PC-3 (cell line): ENCODE results near the gene MARK2.

Source experiments
- EZH2 ChIP-seq: fragments of 300-600 bp; sonication (generic); IDR thresholded peaks from one replicate; pipeline ENCODE4 v1.6.1; 2017; ENCODE audit warnings: antibody characterized with exemption, mild to moderate bottlenecking, low read length; ENCODE audit not compliant: unreplicated experiment
- EZH2phosphoT487 ChIP-seq: fragments of 300-600 bp; sonication (generic); IDR thresholded peaks from 2 replicates; pipeline ENCODE4 v1.6.1; 2018; ENCODE audit warnings: mild to moderate bottlenecking, antibody characterized with exemption, low read length, borderline replicate concordance
- TF ChIP-seq, protein P1 (sequence below): fragments of 300-600 bp; sonication (generic); conservative IDR thresholded peaks from 2 replicates; pipeline ENCODE4 v1.5.1; 2017; ENCODE audit warnings: antibody characterized with exemption, low read depth, mild to moderate bottlenecking, low read length

DNA sequence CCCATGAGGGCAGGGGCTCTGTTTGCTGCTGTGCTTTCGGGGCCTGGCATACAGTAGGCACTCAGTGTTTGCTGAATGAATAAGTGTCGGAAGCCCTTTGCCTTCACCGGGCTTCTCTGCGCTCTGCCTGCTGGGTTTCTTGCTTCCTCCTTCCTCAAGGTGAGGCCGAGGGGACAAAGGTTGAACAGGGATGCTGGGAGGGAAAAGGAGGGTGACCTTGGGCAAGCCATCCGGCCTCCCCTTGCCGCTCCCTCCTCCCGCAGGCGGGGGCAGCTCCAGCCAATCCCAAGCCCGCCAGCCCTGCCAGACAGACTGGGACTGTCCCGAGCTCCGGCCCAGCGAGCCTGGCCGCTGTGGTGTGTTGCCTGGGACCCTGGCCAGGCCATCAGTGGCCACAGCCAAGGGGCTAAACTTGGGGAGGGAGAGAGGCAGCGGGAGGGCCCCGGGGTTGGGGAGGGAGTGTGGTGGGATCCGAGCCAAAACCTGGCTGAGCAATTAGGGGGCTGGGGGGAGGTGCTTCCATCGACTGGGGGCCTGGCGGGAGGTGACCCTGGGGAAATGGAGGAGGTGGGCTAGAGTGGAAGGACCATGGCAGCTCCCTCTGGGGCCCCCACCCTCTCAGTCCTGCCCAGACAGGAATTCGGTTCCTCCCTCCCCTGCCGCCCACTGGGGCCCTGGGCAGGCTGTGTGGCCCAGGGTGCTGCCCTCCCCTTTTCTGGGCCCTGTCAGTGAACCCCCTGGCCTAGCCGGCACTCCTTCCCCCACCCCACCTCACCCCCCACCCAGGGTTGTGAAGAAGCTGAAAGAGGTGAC, 81.4 kb downstream of the MARK2 start:
- TF ChIP-seq, protein P1, sequence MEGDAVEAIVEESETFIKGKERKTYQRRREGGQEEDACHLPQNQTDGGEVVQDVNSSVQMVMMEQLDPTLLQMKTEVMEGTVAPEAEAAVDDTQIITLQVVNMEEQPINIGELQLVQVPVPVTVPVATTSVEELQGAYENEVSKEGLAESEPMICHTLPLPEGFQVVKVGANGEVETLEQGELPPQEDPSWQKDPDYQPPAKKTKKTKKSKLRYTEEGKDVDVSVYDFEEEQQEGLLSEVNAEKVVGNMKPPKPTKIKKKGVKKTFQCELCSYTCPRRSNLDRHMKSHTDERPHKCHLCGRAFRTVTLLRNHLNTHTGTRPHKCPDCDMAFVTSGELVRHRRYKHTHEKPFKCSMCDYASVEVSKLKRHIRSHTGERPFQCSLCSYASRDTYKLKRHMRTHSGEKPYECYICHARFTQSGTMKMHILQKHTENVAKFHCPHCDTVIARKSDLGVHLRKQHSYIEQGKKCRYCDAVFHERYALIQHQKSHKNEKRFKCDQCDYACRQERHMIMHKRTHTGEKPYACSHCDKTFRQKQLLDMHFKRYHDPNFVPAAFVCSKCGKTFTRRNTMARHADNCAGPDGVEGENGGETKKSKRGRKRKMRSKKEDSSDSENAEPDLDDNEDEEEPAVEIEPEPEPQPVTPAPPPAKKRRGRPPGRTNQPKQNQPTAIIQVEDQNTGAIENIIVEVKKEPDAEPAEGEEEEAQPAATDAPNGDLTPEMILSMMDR, result no peak
- TF ChIP-seq EZH2phosphoT487, result no peak
- TF ChIP-seq EZH2, result no peak
